ENCODE results near the gene INPP4B.

Gene INPP4B

GRCh38 chr4:142036795-142037583, 809.1 kb downstream of the INPP4B start:
- no peak for DNase-seq

GRCh38 chr4:142035566-142035965, 810.5 kb downstream of the INPP4B start:
- no peak for DNase-seq

- DNase-seq = no peak
Measured at GRCh38 chr4:142034101-142034500, 812.0 kb downstream of the INPP4B start.

GRCh38 chr4:142030010-142030409, 816.1 kb downstream of the INPP4B start:
- DNase-seq = no peak

GRCh38 chr4:142021761-142022160, 824.3 kb downstream of the INPP4B start:
- DNase-seq = no peak

GRCh38 chr4:142021181-142021580, 824.9 kb downstream of the INPP4B start:
- DNase-seq = no peak

- DNase-seq = no peak
Measured at GRCh38 chr4:142016031-142016430, 830.1 kb downstream of the INPP4B start.

- no peak for DNase-seq
Measured at GRCh38 chr4:142009751-142010150, 836.4 kb downstream of the INPP4B start.

GRCh38 chr4:142005519-142005918, 840.6 kb downstream of the INPP4B start:
- no peak for DNase-seq

- DNase-seq = no peak
Measured at GRCh38 chr4:141999446-142000143, 846.5 kb downstream of the INPP4B start.

- DNase-seq = no peak
Measured at GRCh38 chr4:141995056-141995455, 851.0 kb downstream of the INPP4B start.

GRCh38 chr4:141977433-141977832, 868.7 kb downstream of the INPP4B start:
- no peak for DNase-seq

Measured in activated CD4-positive, alpha-beta T cell treated with anti-CD3 and anti-CD28 coated beads for 1 hour (primary cell).